Coronary artery (tissue), 2 donors: ENCODE measurements around the gene ST8SIA4.

Experiments used
- DNase-seq: peaks from one replicate; pipeline ENCODE4 v3.0.0-alpha.2; 2017; ENCODE audit warnings: low spot score
- H3K27ac ChIP-seq, 2 donors: fragments of 200-600 bp; sonication (generic); one replicate each; pipeline ENCODE4 v1.5.1; 2016 to 2019
- H3K4me3 ChIP-seq: fragments of 200-600 bp; sonication (generic); 2 replicates; pipeline ENCODE4 v1.5.1; 2016; ENCODE audit warnings: mild to moderate bottlenecking, moderate library complexity
- CTCF ChIP-seq: fragments of 200-600 bp; sonication (generic); IDR thresholded peaks from one replicate; pipeline ENCODE4 v1.5.1; 2019; ENCODE audit warnings: antibody characterized with exemption

The ST8SIA4 gene

GRCh38 chr5:100903039-100903887 lies at the start of gene ST8SIA4:
Gene ST8SIA4, minus strand, starts transcription at chr5:100903282. Its CDS starts 327 bp downstream, at chr5:100902955.
- no peak for TF ChIP-seq CTCF
- peak within 1 kb of the TSS in 1 of 2 donors; percentile 79 for H3K27ac ChIP-seq
- peak; percentile 79 for DNase-seq
- peak within 1 kb of the TSS; percentile 62 for H3K4me3 ChIP-seq

DNA sequence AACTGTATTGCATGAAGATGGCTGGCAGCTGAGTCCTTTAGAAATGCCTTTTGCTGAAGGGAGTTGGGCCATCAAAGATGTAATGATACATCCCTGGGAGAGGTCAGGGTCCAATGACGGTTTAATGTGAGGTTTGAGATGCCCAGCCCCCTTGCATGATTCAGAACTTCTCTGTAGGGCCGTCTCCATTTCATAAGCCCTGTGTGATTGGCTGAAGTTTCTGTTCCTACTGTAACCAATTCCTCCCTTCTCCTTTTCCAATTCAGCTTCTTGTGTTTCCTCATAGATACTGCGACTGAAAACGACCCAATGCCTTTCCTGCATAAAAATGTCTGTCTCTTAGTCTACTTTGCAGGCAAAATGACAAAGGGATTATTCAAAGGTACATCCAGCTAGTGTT lies 47.9 kb upstream of the ST8SIA4 start:
- DNase-seq, result no peak
- Histone ChIP-seq H3K27ac (no peak overlapping the region), H3K4me3 (no peak overlapping the region)
- no peak for TF ChIP-seq CTCF

- Histone ChIP-seq H3K4me3 (no peak overlapping the region), H3K27ac (no peak overlapping the region)
- DNase-seq, result no peak
- TF ChIP-seq CTCF, result no peak
These were observed 10.2 kb upstream of the ST8SIA4 start for GRCh38 chr5:100913298-100913697.

DNA sequence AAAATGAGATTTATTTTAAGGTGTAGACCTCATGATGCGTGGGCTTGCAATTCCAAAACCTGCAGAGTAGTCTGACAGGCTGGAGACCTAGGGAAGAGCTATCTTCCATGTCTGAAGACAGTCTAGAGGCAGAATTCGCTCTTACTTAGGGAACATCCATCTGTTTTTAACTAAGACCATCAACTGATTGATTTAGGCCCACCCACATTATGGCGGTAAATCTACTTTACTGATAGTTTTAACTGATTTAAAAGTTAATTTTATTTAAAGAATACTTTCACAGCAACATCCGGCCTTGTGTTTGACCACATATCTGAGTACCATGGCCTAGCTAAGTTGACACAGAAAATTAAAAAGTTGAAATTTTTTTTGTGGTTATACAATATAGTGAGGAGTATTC lies 6.0 kb upstream of the ST8SIA4 start:
- no peak for TF ChIP-seq CTCF

GRCh38 chr5:100905259-100905914 lies 2.3 kb upstream of the ST8SIA4 start:
- Histone ChIP-seq H3K4me3 (no peak overlapping the region), H3K27ac (no peak overlapping the region)
- DNase-seq, result no peak
- TF ChIP-seq CTCF, result no peak

More for the DNA sequence above, 6.0 kb upstream of the ST8SIA4 start:
- Histone ChIP-seq H3K4me3 (no peak overlapping the region), H3K27ac (no peak overlapping the region)
- DNase-seq, result no peak

GRCh38 chr5:100904259-100904861 lies 1.3 kb upstream of the ST8SIA4 start:
- H3K4me3 ChIP-seq, result peak overlapping the region; percentile 62
- no peak for DNase-seq
- peak overlapping the region in 1 of 2 donors; percentile 79 for H3K27ac ChIP-seq
- no peak for TF ChIP-seq CTCF
